Pancreas (tissue), 10 donors: ENCODE data around the gene DNAI1. TPM values are rescaled to one million over a fixed set of nuclear protein-coding genes. Genes with fewer than 3 reads are reported as not detected.

Source experiments
- ATAC-seq, 4 donors: fragments of 200-7000 bp; cut with Tn5 transposase; one replicate each; pipeline versions ENCODE4 v1.8.0 to v1.9.1; 2020; ENCODE audit warnings: mild to moderate bottlenecking in 4 of 4, moderate library complexity in 4 of 4
- DNase-seq, 6 donors: peaks; one replicate each; pipeline ENCODE4 v3.0.0-alpha.2; 2020
- FAIRE-seq: peaks from 2 replicates; lab custom pipeline; 2012; peaks lifted over from hg19 to GRCh38; lab: Jason Lieb, UNC
- H3K27ac ChIP-seq, 4 donors: fragments of 200-600 bp; sonication (generic); 1 replicate in 3 of 4; 2 replicates in 1 of 4; pipeline versions ENCODE4 v1.5.0 to v1.8.0; 2020
- H3K27me3 ChIP-seq, 4 donors: fragments of 200-600 bp; one replicate each; pipeline ENCODE4 v1.8.0; 2021
- H3K36me3 ChIP-seq, 3 donors: fragments of 200-600 bp; sonication (generic) in 1 of 3; one replicate each; pipeline versions ENCODE4 v1.5.0 to v1.8.0; 2020 to 2021
- H3K4me1 ChIP-seq, 3 donors: fragments of 200-600 bp; one replicate each; pipeline ENCODE4 v1.8.0; 2021
- H3K4me3 ChIP-seq, 4 donors: fragments of 200-600 bp; sonication (generic) in 2 of 4; one replicate each; pipeline versions ENCODE4 v1.5.0 to v1.8.0; 2020 to 2021
- H3K9me3 ChIP-seq, 4 donors: fragments of 200-600 bp; one replicate each; pipeline ENCODE4 v1.8.0; 2021
- WGBS, 2 donors: extraction: QIAGEN DNeasy Blood & Tissue Kit; methylation state at CpG; one replicate each; pipeline ENCODE4 v1.1.7; 2013; 5-methylcytosine and 5-hydroxymethylcytosine counted together
- intact Hi-C, 3 donors: fragments of 100-400 bp; cut with DNase I; formaldehyde crosslinking; loops; one replicate each; pipeline versions ENCODE4 v1.11.1 to v1.14.2; 2022
- polyA plus RNA-seq, 2 donors: library from polyadenylated mRNA; stranded (reverse); fragments of 200-250 nt; gene quantifications; one replicate each; pipeline ENCODE4 v1.2.3, GENCODE V29; 2013
- total RNA-seq, 6 donors: library from RNA; stranded (reverse); fragmentation: NEBNext Ultra II Directional in 4 of 6; extraction: Animal tissue kit (Norgen Biotek cat#: 25700) in 4 of 6; gene quantifications; one replicate each; pipeline versions ENCODE4 v1.2.1 to v1.2.4, GENCODE V29; 2021 to 2023
- TF ChIP-seq, protein P1 (sequence below), 4 donors: fragments of 200-600 bp; sonication (generic) in 3 of 4; IDR thresholded peaks; one replicate each; pipeline versions ENCODE4 v1.5.0 to v1.8.0; 2021; ENCODE audit warnings: antibody characterized with exemption in 4 of 4
- donor health status: healthy with polysubstance abuse.
- donor health status: DM: no; HTN: no; CAD: no; lungs with moderate emphysema.
- donor health status: DM: no; HTN: no; CAD: no.
- donor health status: control.
- donor health status: control.
- donor health status: Bipolar disorder and iron deficiency.
- donor health status: DM: yes; HTN: yes; CAD: no.
- donor health status: DM: no; HTN: no; CAD: no.
- donor health status: DM: no; HTN: no; CAD: no.
- donor health status: DM: yes; HTN: yes; CAD: no.

Gene DNAI1
- total and polyA plus RNA-seq, 8 donors: 0.16 to 5.0 (median 0.49) TPM

DNA sequence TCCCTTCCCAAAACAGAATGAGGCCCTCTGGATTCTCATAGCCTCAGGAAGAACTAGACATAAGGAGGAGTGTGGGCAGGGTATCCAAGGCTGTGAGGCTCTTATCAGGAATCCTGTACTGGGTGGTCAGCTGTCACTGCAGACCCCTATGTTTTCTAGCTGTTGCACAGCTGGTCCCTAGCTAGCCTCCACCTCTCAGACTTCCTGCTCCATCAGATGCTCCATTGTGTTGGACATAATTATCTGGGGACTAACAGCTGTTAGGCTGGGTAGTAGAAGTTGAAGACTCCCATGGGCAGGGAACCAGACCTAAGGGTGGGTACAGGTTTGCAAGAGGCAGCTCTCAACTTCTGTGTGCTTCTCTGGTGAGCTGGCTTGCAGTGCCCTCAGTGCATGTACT, 18.6 kb upstream of the DNAI1 start:
- ATAC-seq: no peak
- Histone ChIP-seq H3K4me3 (no peak overlapping the region), H3K27ac (no peak overlapping the region)

DNA sequence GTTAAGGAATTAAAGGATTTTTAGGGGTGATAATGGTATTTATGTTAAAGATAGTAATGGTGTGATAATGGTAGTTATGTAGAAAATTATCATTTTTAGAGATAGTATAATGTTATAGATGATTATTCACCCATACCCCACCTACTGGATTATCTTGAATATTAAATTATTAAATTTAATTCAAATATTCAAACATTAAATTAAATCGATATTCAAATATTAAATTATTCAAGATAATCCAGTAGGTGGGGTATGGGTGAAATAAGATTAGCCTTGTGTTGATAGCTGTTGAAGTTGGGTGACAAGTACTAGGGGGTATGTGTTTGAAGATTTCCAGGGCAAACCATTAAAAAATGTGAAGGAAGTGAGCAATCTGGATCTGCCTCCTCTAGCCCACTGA, 15.8 kb upstream of the DNAI1 start:
- DNase-seq (no peak), FAIRE-seq (no peak), ATAC-seq (no peak)
- Histone ChIP-seq H3K4me1 (no peaks in the 10 kb centered on the region), H3K27ac (no peak overlapping the region), H3K9me3 (no peaks in the 10 kb centered on the region), H3K27me3 (no peaks in the 10 kb centered on the region), H3K36me3 (no peaks in the 10 kb centered on the region), H3K4me3 (no peak overlapping the region)
- TF ChIP-seq, protein P1, sequence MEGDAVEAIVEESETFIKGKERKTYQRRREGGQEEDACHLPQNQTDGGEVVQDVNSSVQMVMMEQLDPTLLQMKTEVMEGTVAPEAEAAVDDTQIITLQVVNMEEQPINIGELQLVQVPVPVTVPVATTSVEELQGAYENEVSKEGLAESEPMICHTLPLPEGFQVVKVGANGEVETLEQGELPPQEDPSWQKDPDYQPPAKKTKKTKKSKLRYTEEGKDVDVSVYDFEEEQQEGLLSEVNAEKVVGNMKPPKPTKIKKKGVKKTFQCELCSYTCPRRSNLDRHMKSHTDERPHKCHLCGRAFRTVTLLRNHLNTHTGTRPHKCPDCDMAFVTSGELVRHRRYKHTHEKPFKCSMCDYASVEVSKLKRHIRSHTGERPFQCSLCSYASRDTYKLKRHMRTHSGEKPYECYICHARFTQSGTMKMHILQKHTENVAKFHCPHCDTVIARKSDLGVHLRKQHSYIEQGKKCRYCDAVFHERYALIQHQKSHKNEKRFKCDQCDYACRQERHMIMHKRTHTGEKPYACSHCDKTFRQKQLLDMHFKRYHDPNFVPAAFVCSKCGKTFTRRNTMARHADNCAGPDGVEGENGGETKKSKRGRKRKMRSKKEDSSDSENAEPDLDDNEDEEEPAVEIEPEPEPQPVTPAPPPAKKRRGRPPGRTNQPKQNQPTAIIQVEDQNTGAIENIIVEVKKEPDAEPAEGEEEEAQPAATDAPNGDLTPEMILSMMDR (IDR thresholded peaks at IDR 0.05): no peak
- 84 to 98% methylated on average over 1 of the region's 1 CpG for WGBS, 2 donors
- intact Hi-C loops: loop anchor here in 2 of 3 donors (10.0 kb wide), 2 partner anchors 102 to 152 kb away; no protein-coding TSS in a partner anchor

More for the DNA sequence above, 18.6 kb upstream of the DNAI1 start:
- Histone ChIP-seq H3K4me1 (no peaks in the 10 kb centered on the region), H3K9me3 (no peaks in the 10 kb centered on the region), H3K36me3 (no peaks in the 10 kb centered on the region), H3K27me3 (no peaks in the 10 kb centered on the region)
- no peak for DNase-seq
- FAIRE-seq: no peak
- TF ChIP-seq, protein P1 (IDR thresholded peaks at IDR 0.05): no peak
- intact Hi-C loops: loop anchor here in 2 of 3 donors (10.0 kb wide), 2 partner anchors 105 to 155 kb away; no protein-coding TSS in a partner anchor

DNA sequence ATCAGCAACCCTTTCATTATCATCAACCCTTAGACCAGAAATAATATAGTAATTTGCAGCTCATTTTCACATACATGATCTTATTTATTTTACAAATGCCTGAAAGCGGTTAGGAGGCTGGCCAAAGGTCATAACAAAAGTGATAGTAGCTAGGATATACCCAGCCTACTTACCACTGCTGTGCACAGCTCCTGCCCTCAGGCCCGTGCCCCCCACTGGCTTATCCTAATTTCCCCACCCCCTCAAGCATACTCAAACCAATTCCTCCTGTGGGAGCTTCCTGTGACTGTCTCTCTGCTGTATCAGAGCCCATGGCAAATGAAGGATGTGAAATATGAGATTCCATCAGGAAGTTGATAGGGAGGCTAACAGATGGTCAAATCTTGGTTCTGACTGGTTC, 15.1 kb upstream of the DNAI1 start:
- H3K4me1 ChIP-seq: no peaks in the 10 kb centered on the region
- H3K4me3 ChIP-seq: no peak overlapping the region
- TF ChIP-seq, protein P1 (IDR thresholded peaks at IDR 0.05): no peak
- no peak for FAIRE-seq
- intact Hi-C loops: loop anchor here in 2 of 3 donors (10.0 kb wide), 2 partner anchors 101 to 151 kb away; no protein-coding TSS in a partner anchor
- no peaks in the 10 kb centered on the region for H3K36me3 ChIP-seq
- no peak overlapping the region for H3K27ac ChIP-seq
- no peaks in the 10 kb centered on the region for H3K9me3 ChIP-seq
- WGBS, 2 donors: 37 to 41% methylated on average over 2 of the region's 2 CpGs
- DNase-seq: no peak
- no peaks in the 10 kb centered on the region for H3K27me3 ChIP-seq
- ATAC-seq: no peak

DNA sequence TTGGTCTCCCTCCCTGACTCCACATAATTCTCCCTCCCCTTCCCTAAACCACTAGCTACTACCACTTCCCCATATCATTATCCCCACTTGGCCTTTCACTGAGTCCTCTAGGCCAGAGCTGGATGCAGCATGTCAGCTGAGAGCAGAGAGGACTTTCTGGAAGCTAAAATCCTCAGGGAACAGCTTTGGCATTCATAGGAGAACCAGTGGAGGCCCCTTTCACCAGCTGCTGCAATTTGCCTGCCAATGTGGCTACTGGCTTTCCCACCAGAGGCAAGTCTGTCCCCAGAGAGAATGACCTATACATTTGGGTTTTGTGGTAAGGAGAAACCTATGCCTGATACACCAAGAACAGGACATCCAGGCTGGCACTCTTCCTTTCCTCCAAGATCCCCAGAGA, 14.6 kb upstream of the DNAI1 start:
- no peak for DNase-seq
- Histone ChIP-seq H3K27me3 (no peaks in the 10 kb centered on the region), H3K4me1 (no peaks in the 10 kb centered on the region), H3K4me3 (no peak overlapping the region), H3K9me3 (no peaks in the 10 kb centered on the region), H3K36me3 (no peaks in the 10 kb centered on the region), H3K27ac (no peak overlapping the region)
- no peak for FAIRE-seq
- TF ChIP-seq, protein P1 (IDR thresholded peaks at IDR 0.05): no peak
- intact Hi-C loops: loop anchor here in 2 of 3 donors (10.0 kb wide), 2 partner anchors 101 to 151 kb away; no protein-coding TSS in a partner anchor
- no peak for ATAC-seq

DNA sequence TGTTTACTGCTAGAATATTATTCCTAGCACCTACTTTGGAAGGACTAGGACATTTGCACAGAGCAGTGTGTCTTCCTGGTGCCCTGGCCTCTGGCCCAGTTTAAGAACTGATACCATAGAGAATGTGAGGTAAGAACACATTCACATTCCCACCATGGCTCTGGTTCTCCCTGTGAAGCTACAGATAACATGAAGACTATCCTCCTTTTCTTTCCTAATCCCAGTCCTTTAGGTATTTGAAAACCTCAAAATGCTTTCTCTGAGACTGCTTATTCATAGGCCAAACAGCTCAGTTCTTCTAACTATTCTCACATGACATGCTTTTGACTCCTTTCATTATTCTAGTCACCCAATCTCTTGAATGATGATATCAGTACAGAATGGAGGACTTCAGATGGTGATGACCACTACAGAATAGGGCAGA, 12.1 kb upstream of the DNAI1 start:
- no peaks in the 10 kb centered on the region for H3K4me1 ChIP-seq
- no peaks in the 10 kb centered on the region for H3K9me3 ChIP-seq
- no peaks in the 10 kb centered on the region for H3K27me3 ChIP-seq
- TF ChIP-seq, protein P1 (IDR thresholded peaks at IDR 0.05): no peak
- no peak overlapping the region for H3K4me3 ChIP-seq
- H3K36me3 ChIP-seq: no peaks in the 10 kb centered on the region
- DNase-seq (no peak), ATAC-seq (no peak), FAIRE-seq (no peak)
- intact Hi-C loops: loop anchor here in 2 of 3 donors (10.0 kb wide), 2 partner anchors 98 to 148 kb away; no protein-coding TSS in a partner anchor
- H3K27ac ChIP-seq: no peak overlapping the region
